Breast epithelium (tissue), 4 donors: ENCODE measurements around the gene WT1. TPM values are rescaled to one million over a fixed set of nuclear protein-coding genes. Genes with fewer than 3 reads are reported as not detected.
"Not testable (repeated sequence)": the region's sequence is repeated elsewhere in the genome, so short reads cannot be mapped to it uniquely, and the experiment has no call there.

Experiments
- DNase-seq, 2 donors: peaks; one replicate each; pipeline ENCODE4 v3.0.0-alpha.2; 2019; ENCODE audit warnings: low spot score in 2 of 2
- H3K27ac ChIP-seq, 2 donors: fragments of 200-600 bp; sonication (generic) in 1 of 2; one replicate each; pipeline ENCODE4 v1.5.1; 2016 to 2019; ENCODE audit warnings: mild to moderate bottlenecking in 1 of 2
- H3K27me3 ChIP-seq, 2 donors: fragments of 200-600 bp; sonication (generic) in 1 of 2; one replicate each; pipeline versions ENCODE4 v1.5.1 to v1.6.0; 2017 to 2019; ENCODE audit warnings: control low read depth in 1 of 2, mild to moderate bottlenecking in 1 of 2
- H3K36me3 ChIP-seq: fragments of 200-600 bp; one replicate; pipeline ENCODE4 v1.5.1; 2019
- H3K4me1 ChIP-seq, 2 donors: fragments of 200-600 bp; sonication (generic); one replicate each; pipeline ENCODE4 v1.5.1; 2016 to 2019; ENCODE audit warnings: control low read depth in 1 of 2
- H3K4me3 ChIP-seq, 3 donors: fragments of 200-600 bp; sonication (generic); 1 replicate in 2 of 3; 2 replicates in 1 of 3; pipeline ENCODE4 v1.5.1; 2016 to 2019; ENCODE audit warnings: mild to moderate bottlenecking in 3 of 3, moderate library complexity in 2 of 3
- H3K9me3 ChIP-seq, 2 donors: fragments of 200-600 bp; sonication (generic) in 1 of 2; one replicate each; pipeline ENCODE4 v1.5.1; 2016 to 2019; ENCODE audit warnings: control low read depth in 1 of 2
- POLR2A ChIP-seq: fragments of 450-650 bp; IDR thresholded peaks from one replicate; pipeline ENCODE4 v1.6.1; 2016; ENCODE audit warnings: antibody characterized with exemption, mild to moderate bottlenecking, moderate library complexity
- POLR2AphosphoS5 ChIP-seq, 3 donors: sonication (generic); formaldehyde crosslinking; IDR thresholded peaks; one replicate each; pipeline ENCODE4 v1.6.1; 2017; ENCODE audit warnings: antibody characterized with exemption in 3 of 3
- intact Hi-C: fragments of 100-400 bp; cut with DNase I; formaldehyde crosslinking; loops from one replicate; pipeline ENCODE4 v1.15.1; 2023; ENCODE audit warnings: low total_unique reads
- total RNA-seq, 3 donors: library from RNA; depleted of rRNA; stranded (reverse); fragments of >200 nt; gene quantifications; one replicate each; pipeline ENCODE4 v1.1.0, GENCODE V29; 2016
- TF ChIP-seq, protein P1 (sequence below), 3 donors: fragments of 450-650 bp; IDR thresholded peaks; one replicate each; pipeline ENCODE4 v1.5.1; 2016 to 2017; ENCODE audit warnings: antibody characterized with exemption in 3 of 3, mild to moderate bottlenecking in 3 of 3, moderate library complexity in 3 of 3

Gene WT1
- 10 to 100 TPM in 1 of 3 donors, under 1 TPM in 1, not detected in 1; 0.66 to 11.6 TPM for total RNA-seq

GRCh38 chr11:32435511-32435941, at the start of gene WT1:
TSS of gene WT1 (minus strand) at chr11:32435539.
- TF ChIP-seq POLR2A = no peak
- no peak for TF ChIP-seq POLR2AphosphoS5 (IDR thresholded peaks at IDR 0.05)
- TF ChIP-seq, protein P1, sequence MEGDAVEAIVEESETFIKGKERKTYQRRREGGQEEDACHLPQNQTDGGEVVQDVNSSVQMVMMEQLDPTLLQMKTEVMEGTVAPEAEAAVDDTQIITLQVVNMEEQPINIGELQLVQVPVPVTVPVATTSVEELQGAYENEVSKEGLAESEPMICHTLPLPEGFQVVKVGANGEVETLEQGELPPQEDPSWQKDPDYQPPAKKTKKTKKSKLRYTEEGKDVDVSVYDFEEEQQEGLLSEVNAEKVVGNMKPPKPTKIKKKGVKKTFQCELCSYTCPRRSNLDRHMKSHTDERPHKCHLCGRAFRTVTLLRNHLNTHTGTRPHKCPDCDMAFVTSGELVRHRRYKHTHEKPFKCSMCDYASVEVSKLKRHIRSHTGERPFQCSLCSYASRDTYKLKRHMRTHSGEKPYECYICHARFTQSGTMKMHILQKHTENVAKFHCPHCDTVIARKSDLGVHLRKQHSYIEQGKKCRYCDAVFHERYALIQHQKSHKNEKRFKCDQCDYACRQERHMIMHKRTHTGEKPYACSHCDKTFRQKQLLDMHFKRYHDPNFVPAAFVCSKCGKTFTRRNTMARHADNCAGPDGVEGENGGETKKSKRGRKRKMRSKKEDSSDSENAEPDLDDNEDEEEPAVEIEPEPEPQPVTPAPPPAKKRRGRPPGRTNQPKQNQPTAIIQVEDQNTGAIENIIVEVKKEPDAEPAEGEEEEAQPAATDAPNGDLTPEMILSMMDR (IDR thresholded peaks at IDR 0.05) = no peak
- peaks cover 4 to 19% of the 10 kb centered on the region in 2 donors for H3K4me1 ChIP-seq
- DNase-seq = no peak
- intact Hi-C loops = no loop called here
- no peaks in the 10 kb centered on the region for H3K9me3 ChIP-seq
- H3K36me3 ChIP-seq = no peaks in the 10 kb centered on the region
- H3K27me3 ChIP-seq = peaks cover 5 to 100% of the 10 kb centered on the region in 2 donors
- peak within 1 kb of the TSS in 2 of 3 donors; percentile 36 to 60 for H3K4me3 ChIP-seq
- no peak within 1 kb of the TSS for H3K27ac ChIP-seq

GRCh38 chr11:32479291-32479690, 44.0 kb upstream of the WT1 start:
- Histone ChIP-seq H3K9me3 (no peaks in the 10 kb centered on the region), H3K4me1 (no peaks in the 10 kb centered on the region), H3K36me3 (no peaks in the 10 kb centered on the region), H3K27me3 (no peaks in the 10 kb centered on the region), H3K27ac (no peak overlapping the region), H3K4me3 (no peak overlapping the region)
- DNase-seq = no peak
- TF ChIP-seq, protein P1 (IDR thresholded peaks at IDR 0.05) = no peak
- TF ChIP-seq POLR2A = no peak
- TF ChIP-seq POLR2AphosphoS5 (IDR thresholded peaks at IDR 0.05) = no peak
- intact Hi-C loops = no loop called here

- Histone ChIP-seq H3K9me3 (no peaks in the 10 kb centered on the region), H3K36me3 (no peaks in the 10 kb centered on the region), H3K4me1 (no peaks in the 10 kb centered on the region), H3K27me3 (no peaks in the 10 kb centered on the region), H3K4me3 (no peak overlapping the region), H3K27ac (no peak overlapping the region)
- DNase-seq = no peak
- TF ChIP-seq POLR2AphosphoS5 (IDR thresholded peaks at IDR 0.05) (no peak), POLR2A (no peak)
- TF ChIP-seq, protein P1 (IDR thresholded peaks at IDR 0.05) = no peak
- intact Hi-C loops = no loop called here
These were observed 43.0 kb upstream of the WT1 start for GRCh38 chr11:32478277-32478731.

DNA sequence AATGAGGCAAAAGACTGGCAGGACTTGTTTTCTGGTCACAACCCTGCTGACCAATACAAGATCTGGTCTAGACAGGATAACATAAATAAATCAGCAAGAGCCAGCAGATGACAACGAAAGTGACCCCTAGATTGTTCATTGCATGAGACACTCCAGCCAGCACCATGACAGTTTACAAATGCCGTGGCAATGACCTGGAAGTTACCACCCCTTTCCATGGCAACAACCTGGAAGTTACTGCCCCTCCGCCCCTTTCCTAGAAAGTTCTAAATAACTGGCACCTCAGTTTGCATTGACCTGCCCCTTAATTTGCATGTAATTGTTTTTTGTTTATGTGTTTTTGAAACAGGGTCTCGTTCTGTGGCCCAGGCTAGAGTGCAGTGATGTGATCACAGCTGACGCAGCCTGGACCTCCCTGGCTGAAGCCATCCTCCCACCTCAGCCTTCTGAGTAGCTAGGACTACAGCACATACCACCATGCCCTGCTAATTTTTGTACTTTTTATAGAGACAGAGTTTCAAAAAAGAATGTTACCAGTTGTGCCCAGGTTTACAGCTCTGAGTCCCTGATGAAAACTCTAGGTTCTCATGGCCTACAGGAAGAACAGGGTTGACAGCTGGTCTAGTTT, 38.1 kb upstream of the WT1 start:
- H3K4me1 ChIP-seq = no peaks in the 10 kb centered on the region
- H3K27me3 ChIP-seq = no peaks in the 10 kb centered on the region
- no peaks in the 10 kb centered on the region for H3K36me3 ChIP-seq
- no peak overlapping the region for H3K27ac ChIP-seq
- intact Hi-C loops = no loop called here
- H3K9me3 ChIP-seq = no peaks in the 10 kb centered on the region
- TF ChIP-seq POLR2A (no peak), POLR2AphosphoS5 (IDR thresholded peaks at IDR 0.05) (no peak)
- TF ChIP-seq, protein P1 (IDR thresholded peaks at IDR 0.05) = no peak
- no peak for DNase-seq
- no peak overlapping the region for H3K4me3 ChIP-seq

GRCh38 chr11:32472226-32472625, 36.9 kb upstream of the WT1 start:
- H3K4me1 ChIP-seq = no peaks in the 10 kb centered on the region
- intact Hi-C loops = no loop called here
- TF ChIP-seq POLR2AphosphoS5 (IDR thresholded peaks at IDR 0.05) = no peak
- TF ChIP-seq, protein P1 (IDR thresholded peaks at IDR 0.05) = no peak
- no peak for TF ChIP-seq POLR2A
- no peak overlapping the region for H3K4me3 ChIP-seq
- H3K27ac ChIP-seq = no peak overlapping the region
- DNase-seq = no peak
- no peaks in the 10 kb centered on the region for H3K27me3 ChIP-seq
- no peaks in the 10 kb centered on the region for H3K9me3 ChIP-seq
- no peaks in the 10 kb centered on the region for H3K36me3 ChIP-seq

DNA sequence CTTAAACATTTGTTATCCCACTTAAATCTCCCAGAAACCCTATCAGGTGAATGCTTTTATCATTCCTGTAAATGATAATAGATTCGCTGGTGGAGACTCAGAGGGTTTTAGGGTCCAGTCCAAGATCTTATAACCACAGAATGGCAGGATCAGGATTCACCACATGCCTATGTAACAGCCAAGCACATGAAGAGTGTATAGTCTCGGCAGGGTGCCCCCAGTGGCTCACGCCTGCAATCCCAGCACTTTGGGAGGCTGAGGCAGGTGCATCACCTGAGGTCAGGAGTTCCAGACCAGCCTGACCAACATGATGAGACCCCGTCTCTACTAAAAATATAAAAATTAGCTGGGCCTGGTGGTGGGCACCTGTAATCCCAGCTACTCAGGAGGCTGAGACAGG, 36.2 kb upstream of the WT1 start:
- intact Hi-C loops, H3K36me3 ChIP-seq, H3K9me3 ChIP-seq, H3K27ac ChIP-seq, H3K27me3 ChIP-seq, DNase-seq, H3K4me1 ChIP-seq, H3K4me3 ChIP-seq: not testable (repeated sequence)
